ENCODE data around the gene TMCO2.

TMCO2 gene

GRCh38 chr1:40265919-40266318, 18.2 kb downstream of the TMCO2 start:
- ATAC-seq (replicated peaks; ENCODE audit: extremely low read depth, poor library complexity, severe bottlenecking) (no peak), DNase-seq (ENCODE audit: low spot score in 2 of 2) (no peak)
- H3K36me3 Mint-ChIP-seq (ENCODE audit: insufficient read depth) = peaks cover 56% of the 10 kb centered on the region
- no peaks in the 10 kb centered on the region for H3K9me3 Mint-ChIP-seq
- no peaks in the 10 kb centered on the region for H3K27me3 Mint-ChIP-seq
- H3K27ac Mint-ChIP-seq (ENCODE audit: low read depth) = no peak overlapping the region
- no peak overlapping the region for H3K4me3 Mint-ChIP-seq
- peaks cover 18% of the 10 kb centered on the region for H3K4me1 Mint-ChIP-seq

GRCh38 chr1:40266786-40267535, 19.2 kb downstream of the TMCO2 start:
- Mint-ChIP-seq H3K36me3 (ENCODE audit: insufficient read depth) (peaks cover 55% of the 10 kb centered on the region), H3K27me3 (no peaks in the 10 kb centered on the region), H3K27ac (ENCODE audit: low read depth) (no peak overlapping the region), H3K4me1 (peaks cover 16% of the 10 kb centered on the region), H3K4me3 (no peak overlapping the region), H3K9me3 (no peaks in the 10 kb centered on the region)
- ATAC-seq (replicated peaks; ENCODE audit: extremely low read depth, poor library complexity, severe bottlenecking) = no peak
- DNase-seq (ENCODE audit: low spot score in 2 of 2) = no peak

- no peak for ATAC-seq (replicated peaks; ENCODE audit: extremely low read depth, poor library complexity, severe bottlenecking)
- no peak for DNase-seq (ENCODE audit: low spot score in 2 of 2)
- H3K4me3 Mint-ChIP-seq = no peak overlapping the region
- no peaks in the 10 kb centered on the region for H3K27me3 Mint-ChIP-seq
- peaks cover 7% of the 10 kb centered on the region for H3K4me1 Mint-ChIP-seq
- peaks cover 56% of the 10 kb centered on the region for H3K36me3 Mint-ChIP-seq (ENCODE audit: insufficient read depth)
- no peak overlapping the region for H3K27ac Mint-ChIP-seq (ENCODE audit: low read depth)
- no peaks in the 10 kb centered on the region for H3K9me3 Mint-ChIP-seq
Measured at GRCh38 chr1:40267767-40268187, 20.0 kb downstream of the TMCO2 start.

GRCh38 chr1:40268211-40268610, 20.5 kb downstream of the TMCO2 start:
- H3K36me3 Mint-ChIP-seq (ENCODE audit: insufficient read depth) = peaks cover 54% of the 10 kb centered on the region
- H3K27me3 Mint-ChIP-seq = no peaks in the 10 kb centered on the region
- peaks cover 3% of the 10 kb centered on the region for H3K4me1 Mint-ChIP-seq
- H3K27ac Mint-ChIP-seq (ENCODE audit: low read depth) = no peak overlapping the region
- ATAC-seq (replicated peaks; ENCODE audit: extremely low read depth, poor library complexity, severe bottlenecking) = no peak
- no peak for DNase-seq (ENCODE audit: low spot score in 2 of 2)
- H3K9me3 Mint-ChIP-seq = no peaks in the 10 kb centered on the region
- no peak overlapping the region for H3K4me3 Mint-ChIP-seq

- Mint-ChIP-seq H3K27ac (ENCODE audit: low read depth) (peak overlapping the region; percentile 68), H3K9me3 (no peaks in the 10 kb centered on the region), H3K27me3 (no peaks in the 10 kb centered on the region), H3K4me3 (no peak overlapping the region), H3K4me1 (no peaks in the 10 kb centered on the region), H3K36me3 (ENCODE audit: insufficient read depth) (peaks cover 54% of the 10 kb centered on the region)
- DNase-seq (ENCODE audit: low spot score in 2 of 2) (no peak), ATAC-seq (replicated peaks; ENCODE audit: extremely low read depth, poor library complexity, severe bottlenecking) (no peak)
Measured at GRCh38 chr1:40270152-40270834, 22.6 kb downstream of the TMCO2 start.

- DNase-seq (ENCODE audit: low spot score in 2 of 2) = no peak
- H3K4me1 Mint-ChIP-seq = peaks cover 5% of the 10 kb centered on the region
- H3K27me3 Mint-ChIP-seq = no peaks in the 10 kb centered on the region
- ATAC-seq (replicated peaks; ENCODE audit: extremely low read depth, poor library complexity, severe bottlenecking) = no peak
- H3K27ac Mint-ChIP-seq (ENCODE audit: low read depth) = no peak overlapping the region
- H3K9me3 Mint-ChIP-seq = no peaks in the 10 kb centered on the region
- peaks cover 51% of the 10 kb centered on the region for H3K36me3 Mint-ChIP-seq (ENCODE audit: insufficient read depth)
- H3K4me3 Mint-ChIP-seq = no peak overlapping the region
Measured at GRCh38 chr1:40272653-40273213, 25.0 kb downstream of the TMCO2 start.

- ATAC-seq (replicated peaks; ENCODE audit: extremely low read depth, poor library complexity, severe bottlenecking) = no peak
- no peaks in the 10 kb centered on the region for H3K9me3 Mint-ChIP-seq
- no peaks in the 10 kb centered on the region for H3K27me3 Mint-ChIP-seq
- peaks cover 45% of the 10 kb centered on the region for H3K36me3 Mint-ChIP-seq (ENCODE audit: insufficient read depth)
- no peak for DNase-seq (ENCODE audit: low spot score in 2 of 2)
- no peak overlapping the region for H3K27ac Mint-ChIP-seq (ENCODE audit: low read depth)
- peaks cover 5% of the 10 kb centered on the region for H3K4me1 Mint-ChIP-seq
- H3K4me3 Mint-ChIP-seq = no peak overlapping the region
Measured at GRCh38 chr1:40273547-40274166, 25.9 kb downstream of the TMCO2 start.

GRCh38 chr1:40274331-40274730, 26.6 kb downstream of the TMCO2 start:
- Mint-ChIP-seq H3K36me3 (ENCODE audit: insufficient read depth) (peaks cover 44% of the 10 kb centered on the region), H3K4me1 (peaks cover 5% of the 10 kb centered on the region), H3K27ac (ENCODE audit: low read depth) (peak overlapping the region; percentile 6), H3K9me3 (no peaks in the 10 kb centered on the region), H3K27me3 (no peaks in the 10 kb centered on the region), H3K4me3 (no peak overlapping the region)
- no peak for ATAC-seq (replicated peaks; ENCODE audit: extremely low read depth, poor library complexity, severe bottlenecking)
- no peak for DNase-seq (ENCODE audit: low spot score in 2 of 2)

- H3K27ac Mint-ChIP-seq (ENCODE audit: low read depth) = peak overlapping the region; percentile 45
- peaks cover 38% of the 10 kb centered on the region for H3K36me3 Mint-ChIP-seq (ENCODE audit: insufficient read depth)
- no peaks in the 10 kb centered on the region for H3K27me3 Mint-ChIP-seq
- no peak for DNase-seq (ENCODE audit: low spot score in 2 of 2)
- H3K4me3 Mint-ChIP-seq = no peak overlapping the region
- peaks cover 5% of the 10 kb centered on the region for H3K4me1 Mint-ChIP-seq
- no peak for ATAC-seq (replicated peaks; ENCODE audit: extremely low read depth, poor library complexity, severe bottlenecking)
- H3K9me3 Mint-ChIP-seq = no peaks in the 10 kb centered on the region
Measured at GRCh38 chr1:40276122-40276521, 28.4 kb downstream of the TMCO2 start.

- Mint-ChIP-seq H3K27me3 (no peaks in the 10 kb centered on the region), H3K9me3 (no peaks in the 10 kb centered on the region), H3K4me3 (no peak overlapping the region), H3K4me1 (no peaks in the 10 kb centered on the region), H3K27ac (ENCODE audit: low read depth) (no peak overlapping the region), H3K36me3 (ENCODE audit: insufficient read depth) (peaks cover 44% of the 10 kb centered on the region)
- no peak for DNase-seq (ENCODE audit: low spot score in 2 of 2)
- no peak for ATAC-seq (replicated peaks; ENCODE audit: extremely low read depth, poor library complexity, severe bottlenecking)
Measured at GRCh38 chr1:40281853-40282252, 34.1 kb downstream of the TMCO2 start.

- Mint-ChIP-seq H3K9me3 (no peaks in the 10 kb centered on the region), H3K4me3 (no peak overlapping the region), H3K4me1 (peaks cover 6% of the 10 kb centered on the region), H3K36me3 (ENCODE audit: insufficient read depth) (peaks cover 50% of the 10 kb centered on the region), H3K27me3 (no peaks in the 10 kb centered on the region), H3K27ac (ENCODE audit: low read depth) (peak overlapping the region; percentile 50)
- DNase-seq (ENCODE audit: low spot score in 2 of 2) = no peak
- ATAC-seq (replicated peaks; ENCODE audit: extremely low read depth, poor library complexity, severe bottlenecking) = no peak
Measured at GRCh38 chr1:40291293-40291692, 43.6 kb downstream of the TMCO2 start.

GRCh38 chr1:40299366-40300248, 51.9 kb downstream of the TMCO2 start:
- Mint-ChIP-seq H3K36me3 (ENCODE audit: insufficient read depth) (peaks cover 3% of the 10 kb centered on the region), H3K4me3 (no peak overlapping the region), H3K4me1 (no peaks in the 10 kb centered on the region), H3K9me3 (no peaks in the 10 kb centered on the region), H3K27me3 (no peaks in the 10 kb centered on the region), H3K27ac (ENCODE audit: low read depth) (no peak overlapping the region)
- DNase-seq (ENCODE audit: low spot score in 2 of 2) (no peak), ATAC-seq (replicated peaks; ENCODE audit: extremely low read depth, poor library complexity, severe bottlenecking) (no peak)
